HG03103 (cell line): ENCODE data around the gene LRTM2.

Experiments
- ATAC-seq: cut with Tn5 transposase; IDR thresholded peaks from one replicate; pipeline ENCODE4 v1.9.1; 2021; ENCODE audit warnings: low read depth; ENCODE audit not compliant: unreplicated experiment

LRTM2 gene

GRCh38 chr12:1797011-1797901 lies 23.1 kb upstream of the LRTM2 start:
- ATAC-seq: no peak

GRCh38 chr12:1797991-1798640 lies 22.2 kb upstream of the LRTM2 start:
- no peak for ATAC-seq

GRCh38 chr12:1798641-1799020 lies 21.7 kb upstream of the LRTM2 start:
- ATAC-seq: no peak

- ATAC-seq: no peak
These were observed 21.1 kb upstream of the LRTM2 start for GRCh38 chr12:1799051-1799881.

GRCh38 chr12:1799882-1800400 lies 20.4 kb upstream of the LRTM2 start:
- no peak for ATAC-seq

GRCh38 chr12:1800401-1801302 lies 19.7 kb upstream of the LRTM2 start:
- no peak for ATAC-seq

- ATAC-seq: no peak
These were observed 18.9 kb upstream of the LRTM2 start for GRCh38 chr12:1801303-1801975.

GRCh38 chr12:1803736-1804135 lies 16.6 kb upstream of the LRTM2 start:
- no peak for ATAC-seq

GRCh38 chr12:1804545-1805332 lies 15.6 kb upstream of the LRTM2 start:
- peak; percentile 80 for ATAC-seq

GRCh38 chr12:1805441-1806081 lies 14.8 kb upstream of the LRTM2 start:
- no peak for ATAC-seq

GRCh38 chr12:1806301-1807086 lies 13.9 kb upstream of the LRTM2 start:
- ATAC-seq: no peak

- no peak for ATAC-seq
These were observed 13.1 kb upstream of the LRTM2 start for GRCh38 chr12:1807087-1807860.

GRCh38 chr12:1808036-1808797 lies 12.1 kb upstream of the LRTM2 start:
- no peak for ATAC-seq

- ATAC-seq: no peak
These were observed 11.4 kb upstream of the LRTM2 start for GRCh38 chr12:1808798-1809480.

- no peak for ATAC-seq
These were observed 10.7 kb upstream of the LRTM2 start for GRCh38 chr12:1809591-1810190.
